DOHH2 (cell line): ENCODE measurements around the gene POLR3F.

Source experiments
- CTCF ChIP-seq: fragments of 200-600 bp; sonication (generic); IDR thresholded peaks from one replicate; pipeline ENCODE4 v1.5.1; 2014; ENCODE audit warnings: antibody characterized with exemption, mild to moderate bottlenecking, low read depth, low read length; ENCODE audit not compliant: poor library complexity, severe bottlenecking
- EZH2phosphoT487 ChIP-seq: fragments of 200-600 bp; sonication (generic); IDR thresholded peaks from 2 replicates; pipeline ENCODE4 v1.6.1; 2017; ENCODE audit warnings: borderline replicate concordance, mild to moderate bottlenecking, antibody characterized with exemption, low read length, moderate library complexity, mixed read lengths

- TF ChIP-seq CTCF = no peak
- TF ChIP-seq EZH2phosphoT487 = no peak
These were observed 36.0 kb upstream of the POLR3F start for GRCh38 chr20:18431206-18431605.
